Measurements from ENCODE around the gene EEF1A1. TPM values are rescaled to one million over a fixed set of nuclear protein-coding genes. Genes with fewer than 3 reads are reported as not detected.

The EEF1A1 gene
- total RNA-seq, 1 donor from 2014 or later, result 6,372 TPM

DNA sequence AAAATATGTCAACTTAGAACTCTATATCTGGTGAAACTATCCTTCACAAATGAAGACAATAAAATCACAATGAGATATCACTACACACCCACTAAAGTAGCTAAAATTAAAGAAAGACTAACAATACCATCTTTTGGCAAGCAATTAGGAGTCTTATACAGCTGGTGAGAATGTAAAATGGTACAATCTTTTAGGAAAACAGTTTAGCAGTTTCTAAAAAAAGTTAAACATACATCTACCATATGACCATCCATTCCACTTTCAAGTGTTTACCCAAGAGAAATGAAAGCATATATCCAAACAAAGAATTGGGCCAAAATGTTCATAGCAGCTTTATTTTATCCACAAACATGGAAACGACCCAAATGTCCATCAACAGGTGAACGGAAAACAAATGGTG lies 13.8 kb upstream of the EEF1A1 start:
- Mint-ChIP-seq H3K4me1 (ENCODE audit: low read depth, unreplicated experiment) (no peaks in the 10 kb centered on the region), H3K27me3 (ENCODE audit: unreplicated experiment) (no peaks in the 10 kb centered on the region), H3K4me3 (ENCODE audit: unreplicated experiment) (no peak overlapping the region), H3K36me3 (ENCODE audit: unreplicated experiment) (no peaks in the 10 kb centered on the region), H3K9me3 (ENCODE audit: unreplicated experiment) (no peaks in the 10 kb centered on the region), H3K27ac (ENCODE audit: unreplicated experiment) (no peak overlapping the region)
- no peak for DNase-seq
- TF ChIP-seq CTCF (IDR thresholded peaks at IDR 0.05; ENCODE audit: partially characterized antibody, unreplicated experiment), result no peak

- no peak overlapping the region for H3K27ac Mint-ChIP-seq (ENCODE audit: unreplicated experiment)
- H3K4me3 Mint-ChIP-seq (ENCODE audit: unreplicated experiment), result no peak overlapping the region
- no peaks in the 10 kb centered on the region for H3K4me1 Mint-ChIP-seq (ENCODE audit: low read depth, unreplicated experiment)
- DNase-seq, result no peak
- H3K9me3 Mint-ChIP-seq (ENCODE audit: unreplicated experiment), result no peaks in the 10 kb centered on the region
- TF ChIP-seq CTCF (IDR thresholded peaks at IDR 0.05; ENCODE audit: partially characterized antibody, unreplicated experiment), result no peak
- H3K36me3 Mint-ChIP-seq (ENCODE audit: unreplicated experiment), result no peaks in the 10 kb centered on the region
- H3K27me3 Mint-ChIP-seq (ENCODE audit: unreplicated experiment), result no peaks in the 10 kb centered on the region
Observed at GRCh38 chr6:73532293-73532692, 11.5 kb upstream of the EEF1A1 start.

DNA sequence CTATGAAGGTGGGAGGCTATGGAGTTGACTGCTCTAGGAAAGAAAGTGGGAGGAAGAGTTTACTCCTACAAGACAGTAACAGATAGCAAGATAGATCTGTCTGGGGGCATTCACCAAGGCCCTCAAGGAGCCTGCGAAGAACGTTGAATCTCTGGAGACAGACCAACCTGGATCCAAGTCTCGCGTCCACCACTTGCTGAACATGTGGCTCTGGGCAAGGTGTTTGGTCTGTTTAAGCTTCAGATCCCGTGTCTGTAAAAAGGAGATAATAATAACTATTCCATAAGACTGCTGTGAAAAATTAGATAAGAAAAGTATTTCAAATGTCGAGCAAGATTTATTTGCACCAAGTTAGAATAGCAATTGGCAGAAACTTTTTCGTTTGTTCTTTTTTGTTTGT lies 8.1 kb upstream of the EEF1A1 start:
- TF ChIP-seq CTCF (IDR thresholded peaks at IDR 0.05; ENCODE audit: partially characterized antibody, unreplicated experiment), result no peak
- Mint-ChIP-seq H3K9me3 (ENCODE audit: unreplicated experiment) (peaks cover 2% of the 10 kb centered on the region), H3K4me1 (ENCODE audit: low read depth, unreplicated experiment) (no peaks in the 10 kb centered on the region), H3K4me3 (ENCODE audit: unreplicated experiment) (no peak overlapping the region), H3K27me3 (ENCODE audit: unreplicated experiment) (peaks cover 2% of the 10 kb centered on the region), H3K27ac (ENCODE audit: unreplicated experiment) (no peak overlapping the region), H3K36me3 (ENCODE audit: unreplicated experiment) (no peaks in the 10 kb centered on the region)
- no peak for DNase-seq

DNA sequence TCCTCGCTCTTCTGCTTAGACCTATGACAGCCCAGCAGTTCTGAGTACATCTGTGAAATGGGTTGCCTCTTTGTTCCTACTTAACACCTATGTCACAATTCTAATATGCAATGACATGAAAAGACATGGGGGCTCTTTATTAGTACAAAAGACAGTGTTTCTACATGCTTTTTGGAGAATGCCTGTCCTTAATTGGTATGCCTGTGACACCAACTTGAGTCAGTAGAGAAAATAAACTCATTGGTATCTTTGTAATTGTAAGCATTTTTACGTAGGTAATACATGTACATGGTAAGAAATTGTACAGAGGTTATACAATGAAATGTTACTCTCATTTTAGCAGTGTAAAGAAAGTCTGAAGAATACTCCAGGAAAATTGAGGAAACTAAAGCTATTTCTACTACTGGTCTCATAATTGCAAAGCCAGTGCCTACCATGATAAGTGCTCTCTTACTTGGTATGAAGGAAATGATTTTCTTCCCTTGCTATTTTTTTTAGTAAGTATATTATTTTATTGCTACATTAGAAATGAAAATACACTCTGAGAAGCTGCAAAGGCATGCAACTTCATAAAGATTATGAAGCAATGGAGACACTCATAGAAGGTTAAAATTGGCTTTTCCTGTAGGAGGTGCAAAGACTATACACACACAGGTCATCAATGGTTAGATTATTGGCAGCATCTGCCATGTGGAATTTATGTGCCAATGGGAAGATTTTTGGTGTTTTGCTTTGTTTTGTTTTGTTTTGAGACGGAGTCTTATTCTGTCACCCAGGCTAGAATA lies 4.9 kb upstream of the EEF1A1 start:
- H3K4me1 Mint-ChIP-seq (ENCODE audit: low read depth, unreplicated experiment), result no peaks in the 10 kb centered on the region
- peaks cover 11% of the 10 kb centered on the region for H3K27me3 Mint-ChIP-seq (ENCODE audit: unreplicated experiment)
- no peak for TF ChIP-seq CTCF (IDR thresholded peaks at IDR 0.05; ENCODE audit: partially characterized antibody, unreplicated experiment)
- DNase-seq, result no peak
- no peak overlapping the region for H3K27ac Mint-ChIP-seq (ENCODE audit: unreplicated experiment)
- H3K36me3 Mint-ChIP-seq (ENCODE audit: unreplicated experiment), result peaks cover 5% of the 10 kb centered on the region
- no peak overlapping the region for H3K4me3 Mint-ChIP-seq (ENCODE audit: unreplicated experiment)
- peaks cover 11% of the 10 kb centered on the region for H3K9me3 Mint-ChIP-seq (ENCODE audit: unreplicated experiment)

DNA sequence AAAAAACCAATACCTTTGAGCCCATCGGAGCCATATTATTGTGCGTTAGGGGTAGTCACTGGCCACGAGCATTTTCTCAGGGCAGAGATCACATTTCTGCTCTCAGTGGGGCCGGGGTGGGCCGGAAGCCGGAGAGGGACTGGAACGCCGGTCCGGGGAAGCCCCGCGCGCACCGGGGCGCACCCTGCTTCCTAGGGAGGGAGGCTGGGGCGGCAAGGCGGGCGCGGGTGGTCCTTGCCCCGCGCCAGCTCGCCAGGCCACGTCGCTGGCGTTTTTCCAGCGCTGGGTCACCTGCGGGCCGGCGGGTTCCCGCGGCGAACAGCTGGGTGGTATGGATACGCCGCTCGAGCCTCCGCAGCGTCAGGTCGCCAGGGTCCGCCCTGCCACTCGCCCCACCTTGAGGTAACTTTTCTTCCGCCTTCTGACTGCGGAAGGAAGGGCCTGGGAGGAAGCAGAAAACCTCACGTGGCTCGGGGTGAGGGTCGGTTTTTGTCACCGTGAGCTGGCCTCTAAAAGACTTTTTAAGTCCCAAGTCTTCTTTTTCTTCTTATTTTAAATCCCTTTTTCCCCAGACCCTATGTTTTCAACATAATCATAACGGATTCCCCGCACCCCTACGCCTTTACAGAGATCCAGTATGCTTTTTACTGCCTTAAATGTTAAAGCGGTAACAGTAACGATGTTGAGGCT lies 2.7 kb upstream of the EEF1A1 start:
- Mint-ChIP-seq H3K4me3 (ENCODE audit: unreplicated experiment) (peak overlapping the region; percentile 80), H3K27ac (ENCODE audit: unreplicated experiment) (peak overlapping the region; percentile 76), H3K36me3 (ENCODE audit: unreplicated experiment) (peaks cover 19% of the 10 kb centered on the region), H3K27me3 (ENCODE audit: unreplicated experiment) (peaks cover 26% of the 10 kb centered on the region), H3K4me1 (ENCODE audit: low read depth, unreplicated experiment) (peaks cover 7% of the 10 kb centered on the region), H3K9me3 (ENCODE audit: unreplicated experiment) (peaks cover 27% of the 10 kb centered on the region)
- TF ChIP-seq CTCF (IDR thresholded peaks at IDR 0.05; ENCODE audit: partially characterized antibody, unreplicated experiment), result no peak
- DNase-seq, result peak; percentile 33

Data from glutamatergic neuron (in vitro differentiated cells).